GM12878 (cell line): ENCODE data around the gene TNRC18. TPM values are rescaled to one million over a fixed set of nuclear protein-coding genes. Genes with fewer than 3 reads are reported as not detected.
"Not testable (repeated sequence)": the region's sequence is repeated elsewhere in the genome, so short reads cannot be mapped to it uniquely, and the experiment has no call there.

Experiments
- ATAC-seq: fragments of 200-7000 bp; cut with Tn5 transposase; 3 replicates; pipeline ENCODE4 v1.9.1; 2020; ENCODE audit warnings: mild to moderate bottlenecking, moderate library complexity
- BruUV-seq: library from RNA; stranded (reverse); fragments of 400-500 nt; replicated peaks from 2 replicates; lab custom pipeline; 2021; lab: Mats Ljungman, UMichigan
- CTCF ChIA-PET: fragments of 300-600 bp; sonication (Branson Sonifier 250); formaldehyde crosslinking; extraction: SDS; loops from one replicate; lab custom pipeline; 2021; ENCODE audit warnings: inconsistent platforms; lab: Yijun Ruan, JAX
- POLR2A ChIA-PET: fragments of 350-600 bp; formaldehyde crosslinking; extraction: SDS; loops from one replicate; lab custom pipeline; 2021; ENCODE audit warnings: inconsistent platforms; lab: Charles Lee
- RAD21 ChIA-PET: fragments of 300-600 bp; sonication (Branson Sonifier 250); formaldehyde crosslinking; loops from one replicate; lab custom pipeline; 2023; ENCODE audit warnings: antibody characterized with exemption; ENCODE audit not compliant: unreplicated experiment; lab: Charles Lee
- SMC1A ChIA-PET: fragments of 300-600 bp; sonication (Branson Sonifier 250); formaldehyde crosslinking; loops from one replicate; lab custom pipeline; 2023; ENCODE audit not compliant: unreplicated experiment, uncharacterized antibody; lab: Charles Lee
- DNase-seq: peaks from one replicate; pipeline ENCODE4 v3.0.0-alpha.2; 2011; ENCODE audit warnings: low read depth, low spot score
- FAIRE-seq: peaks from 3 replicates; lab custom pipeline; 2011; peaks lifted over from hg19 to GRCh38; lab: Jason Lieb, UNC
- H2AFZ ChIP-seq: 2 replicates; pipeline ENCODE4 v1.6.0; 2011; ENCODE audit warnings: low read depth, low read length, control low read depth; ENCODE audit not compliant: control insufficient read depth
- H3K27ac ChIP-seq: 2 replicates; pipeline ENCODE4 v1.5.1; 2011; ENCODE audit warnings: control low read depth; ENCODE audit not compliant: control insufficient read depth, insufficient read depth
- H3K27me3 ChIP-seq, 2 experiments: replicated peaks in 1 of 2; 2 replicates each; pipeline versions ENCODE4 v1.6.0 to v1.6.1; 2011; ENCODE audit warnings: low read length in 1 of 2; ENCODE audit not compliant: control insufficient read depth in 2 of 2, insufficient read depth in 2 of 2
- H3K36me3 ChIP-seq, 2 experiments: 2 replicates each; pipeline ENCODE4 v1.5.1; 2011; ENCODE audit warnings: low read length in 1 of 2; ENCODE audit not compliant: control insufficient read depth in 2 of 2, insufficient read depth in 2 of 2
- H3K4me1 ChIP-seq: 2 replicates; pipeline ENCODE4 v1.6.1; 2011; ENCODE audit warnings: mild to moderate bottlenecking, low read length, moderate library complexity, mixed read lengths; ENCODE audit not compliant: control insufficient read depth, insufficient read depth
- H3K4me2 ChIP-seq: 2 replicates; pipeline ENCODE4 v1.6.0; 2011; ENCODE audit warnings: control low read depth; ENCODE audit not compliant: control insufficient read depth, insufficient read depth
- H3K4me3 ChIP-seq: fragments of 200-600 bp; sonication (generic); 2 replicates; pipeline ENCODE4 v1.5.1; 2016
- H3K79me2 ChIP-seq: 2 replicates; pipeline ENCODE4 v1.6.0; 2011; ENCODE audit warnings: low read length; ENCODE audit not compliant: control insufficient read depth, insufficient read depth
- H3K9ac ChIP-seq: 2 replicates; pipeline ENCODE4 v1.8.0; 2011; ENCODE audit warnings: low read length, control low read depth, mixed read lengths; ENCODE audit not compliant: control insufficient read depth, insufficient read depth
- H3K9me3 ChIP-seq: replicated peaks from 3 replicates; pipeline ENCODE4 v1.5.1; 2011; ENCODE audit warnings: mild to moderate bottlenecking, low read length; ENCODE audit not compliant: control insufficient read depth, insufficient read depth
- H4K20me1 ChIP-seq: 2 replicates; pipeline ENCODE4 v1.6.0; 2011; ENCODE audit not compliant: control insufficient read depth, insufficient read depth
- BRCA1 ChIP-seq: IDR thresholded peaks from 2 replicates; pipeline ENCODE4 v1.6.1; 2011; ENCODE audit warnings: low read depth, low read length, improper control_type of control experiment
- EZH2 ChIP-seq: IDR thresholded peaks from 2 replicates; pipeline ENCODE4 v1.6.1; 2012; ENCODE audit warnings: low read depth, mild to moderate bottlenecking, control low read depth, inconsistent platforms, low read length, borderline replicate concordance; ENCODE audit not compliant: control insufficient read depth
- GABPA ChIP-seq: IDR thresholded peaks from 2 replicates; pipeline ENCODE4 v1.6.1; 2014; ENCODE audit warnings: antibody characterized with exemption, low read depth, mild to moderate bottlenecking, inconsistent platforms
- HDGF ChIP-seq: fragments of 450-650 bp; IDR thresholded peaks from 2 replicates; pipeline ENCODE4 v1.6.1; 2016; ENCODE audit warnings: antibody characterized with exemption
- SIX5 ChIP-seq: IDR thresholded peaks from 2 replicates; pipeline ENCODE4 v1.6.1; 2011; ENCODE audit warnings: mild to moderate bottlenecking, low read depth, low read length, moderate library complexity; ENCODE audit not compliant: severe bottlenecking
- SMAD1 ChIP-seq: fragments of 450-650 bp; IDR thresholded peaks from 2 replicates; pipeline ENCODE4 v1.6.1; 2018; ENCODE audit warnings: mild to moderate bottlenecking, low read depth; ENCODE audit not compliant: partially characterized antibody
- SP1 ChIP-seq: IDR thresholded peaks from one replicate; pipeline ENCODE4 v1.6.1; 2011; ENCODE audit warnings: low read depth, low read length
- YY1 ChIP-seq: IDR thresholded peaks from 2 replicates; pipeline ENCODE4 v1.6.1; 2011; ENCODE audit warnings: low read depth, mild to moderate bottlenecking, low read length
- ZNF274 ChIP-seq: IDR thresholded peaks from one replicate; pipeline ENCODE4 v1.8.0; 2011; ENCODE audit not compliant: insufficient read length, insufficient read depth
- WGBS: methylation state at CpG from one replicate; pipeline ENCODE4 v1.1.6; 2016; ENCODE audit warnings: low lambda C conversion rate; ENCODE audit not compliant: insufficient replicate concordance, insufficient coverage; ENCODE audit errors: missing lambda C conversion rate; 5-methylcytosine and 5-hydroxymethylcytosine counted together
- in situ Hi-C: fragments of 300-500 bp; cut with MboI; formaldehyde crosslinking; loops from 9 replicates; pipeline ENCODE4 v1.14.3; 2018; ENCODE audit warnings: mixed read lengths
- intact Hi-C: fragments of 100-400 bp; cut with micrococcal nuclease; formaldehyde crosslinking; loops from one replicate; pipeline ENCODE4 v1.14.2; 2022; ENCODE audit not compliant: unreplicated experiment
- polyA plus RNA-seq, 11 experiments: library from polyadenylated mRNA; depleted of rRNA in 4 of 11; unstranded in 6 of 11; stranded (reverse) in 5 of 11; fragments of >200 nt; fragmentation: Nextera tagmentation in 4 of 11; fragmentation: Illumina TruSeq in 1 of 11; extraction: Ambion mirVana in 4 of 11; extraction: Trizol in 1 of 11; gene quantifications; 1 replicate in 1 of 11; 2 replicates in 10 of 11; pipeline versions ENCODE4 v1.2.1 to v1.2.3, GENCODE V29; 2011 to 2016; ENCODE audit warnings: inconsistent platforms in 2 of 11, missing spikeins in 2 of 11, low read depth in 1 of 11
- total RNA-seq, 4 experiments: library from RNA; depleted of rRNA in 3 of 4; stranded (reverse); fragments of >200 nt in 3 of 4; fragmentation: Illumina TruSeq in 1 of 4; extraction: Trizol in 1 of 4; gene quantifications; 2 replicates each; pipeline versions ENCODE4 v1.2.1 to v1.2.3, GENCODE V29; 2013 to 2021

TNRC18 gene
- total and polyA plus RNA-seq, 10 of the 15 experiments (the other 5 are each of a cell fraction or from before 2014, with no cell fraction given) = 0.02 to 31.7 (median 5.4) TPM

DNA sequence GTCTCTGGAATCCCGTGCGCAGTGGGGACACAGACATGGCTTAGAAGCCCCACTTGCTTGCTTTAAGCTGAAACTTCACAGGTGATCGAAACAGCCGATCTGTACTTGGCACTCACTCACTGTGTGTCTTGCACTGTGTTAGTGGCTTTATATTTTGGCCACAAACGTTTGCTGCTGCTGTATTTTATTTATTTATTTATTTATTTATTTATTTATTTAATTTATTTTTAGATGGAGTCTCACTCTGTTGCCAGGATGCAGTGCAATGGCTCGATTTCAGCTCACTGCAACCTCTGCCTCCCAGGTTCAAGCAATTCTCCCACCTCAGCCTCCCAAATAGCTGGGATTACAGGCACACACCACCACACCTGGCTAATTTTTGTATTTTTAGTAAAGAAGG, 63.6 kb downstream of the TNRC18 start:
- POLR2A ChIA-PET = interaction anchor here (0.5 kb wide), 1 partner anchor 123 kb away, joined by 4 read pairs; no protein-coding TSS in a partner anchor
- H3K9me3 ChIP-seq, H3K4me3 ChIP-seq, DNase-seq, H3K4me1 ChIP-seq, H3K9ac ChIP-seq, H3K4me2 ChIP-seq, FAIRE-seq, BruUV-seq, SMC1A ChIA-PET, RAD21 ChIA-PET, ATAC-seq, H3K79me2 ChIP-seq, H4K20me1 ChIP-seq, H3K27me3 ChIP-seq, H3K27ac ChIP-seq, H2AFZ ChIP-seq, in situ Hi-C loops: not testable (repeated sequence)
- 87% methylated on average over 6 of the region's 6 CpGs for WGBS
- intact Hi-C loops = loop anchor here (10.0 kb wide), 1 partner anchor 345 kb away; no protein-coding TSS in a partner anchor
- peaks cover 22 to 24% of the 10 kb centered on the region in 2 experiments for H3K36me3 ChIP-seq
- CTCF ChIA-PET = interaction anchor here (1.1 kb wide), 1 partner anchor 134 kb away, joined by 3 read pairs; no protein-coding TSS in a partner anchor

DNA sequence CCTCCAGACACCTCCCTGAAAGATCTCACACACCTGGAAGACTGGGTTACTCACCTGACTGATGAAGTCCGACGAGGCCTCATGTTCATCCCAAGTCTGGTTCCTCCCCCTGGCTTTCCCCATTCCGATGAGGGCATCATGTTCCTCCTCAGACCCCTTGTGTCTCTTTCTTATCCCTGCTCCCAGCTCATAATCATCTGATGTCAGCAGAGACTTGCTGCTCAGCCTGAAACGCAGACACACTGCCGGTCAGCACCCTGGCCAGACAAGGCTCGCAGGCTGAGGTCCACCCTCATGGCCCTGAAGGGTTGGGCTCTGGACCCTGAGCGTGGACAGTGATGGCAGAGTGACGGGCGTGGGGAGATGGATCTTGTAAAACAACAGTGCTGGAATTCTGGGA, 64.3 kb downstream of the TNRC18 start:
- H3K4me2 ChIP-seq = no peak overlapping the region
- H3K36me3 ChIP-seq = peaks cover 22 to 24% of the 10 kb centered on the region in 2 experiments
- intact Hi-C loops (no loop called here), in situ Hi-C loops (no loop called here)
- FAIRE-seq = no peak
- no peak for DNase-seq
- H3K4me3 ChIP-seq = no peak overlapping the region
- no peak overlapping the region for H3K27ac ChIP-seq
- ChIA-PET CTCF (no interaction called here), SMC1A (no interaction called here), RAD21 (no interaction called here), POLR2A (no interaction called here)
- peaks cover 3% of the 10 kb centered on the region for H3K79me2 ChIP-seq
- no peaks in the 10 kb centered on the region for H3K27me3 ChIP-seq
- no peaks in the 10 kb centered on the region for H4K20me1 ChIP-seq
- H3K9me3 ChIP-seq = no peaks in the 10 kb centered on the region
- TF ChIP-seq BRCA1 (no peak), ZNF274 (no peak), EZH2 (no peak), YY1 (no peak), HDGF (no peak), SIX5 (no peak), SP1 (no peak), GABPA (no peak), SMAD1 (no peak)
- no peak overlapping the region for H3K9ac ChIP-seq
- H3K4me1 ChIP-seq = peaks cover 13% of the 10 kb centered on the region
- no peak overlapping the region for H2AFZ ChIP-seq
- 93% methylated on average over 9 of the region's 9 CpGs for WGBS
- no peak for ATAC-seq
- no TSS peak for BruUV-seq
